SK-N-SH (cell line): ENCODE results near the gene NCKAP5.

ENCODE experiments used
- EZH2phosphoT487 ChIP-seq: fragments of 200-600 bp; sonication (generic); IDR thresholded peaks from 2 replicates; pipeline ENCODE4 v1.6.1; 2017; ENCODE audit warnings: low read depth, mixed run types, mild to moderate bottlenecking, antibody characterized with exemption, moderate library complexity, borderline replicate concordance
- FOSL2 ChIP-seq: IDR thresholded peaks from 2 replicates; pipeline ENCODE4 v1.4.0; 2012; ENCODE audit warnings: low read depth, mild to moderate bottlenecking, moderate library complexity, borderline replicate concordance
- MXI1 ChIP-seq: IDR thresholded peaks from 2 replicates; pipeline ENCODE4 v1.6.1; 2012; ENCODE audit warnings: mild to moderate bottlenecking, low read depth, low read length, improper control_type of control experiment
- POLR2AphosphoS5 ChIP-seq: IDR thresholded peaks from 2 replicates; pipeline ENCODE4 v1.6.1; 2012; ENCODE audit warnings: low read depth, low read length
- RFX5 ChIP-seq: IDR thresholded peaks from 2 replicates; pipeline ENCODE4 v1.6.1; 2012; ENCODE audit warnings: mild to moderate bottlenecking, improper control_type of control experiment, low read length
- SMC3 ChIP-seq: IDR thresholded peaks from 2 replicates; pipeline ENCODE4 v1.6.1; 2012; ENCODE audit warnings: low read depth, low read length, improper control_type of control experiment
- YY1 ChIP-seq: IDR thresholded peaks from 2 replicates; pipeline ENCODE4 v1.4.0; 2012; ENCODE audit warnings: low read depth, mild to moderate bottlenecking
- TF ChIP-seq, protein P1 (sequence below): IDR thresholded peaks from 2 replicates; pipeline ENCODE4 v1.4.0; 2012; ENCODE audit warnings: low read depth
- TF ChIP-seq, protein P2 (sequence below): fragments of 200-600 bp; sonication (generic); IDR thresholded peaks from 2 replicates; pipeline ENCODE4 v1.6.1; 2017; ENCODE audit warnings: antibody characterized with exemption, mild to moderate bottlenecking, moderate library complexity
- TF ChIP-seq, protein P3 (sequence below): IDR thresholded peaks from 2 replicates; pipeline ENCODE4 v1.6.1; 2012; ENCODE audit warnings: mild to moderate bottlenecking, low read depth, low read length, moderate library complexity

DNA sequence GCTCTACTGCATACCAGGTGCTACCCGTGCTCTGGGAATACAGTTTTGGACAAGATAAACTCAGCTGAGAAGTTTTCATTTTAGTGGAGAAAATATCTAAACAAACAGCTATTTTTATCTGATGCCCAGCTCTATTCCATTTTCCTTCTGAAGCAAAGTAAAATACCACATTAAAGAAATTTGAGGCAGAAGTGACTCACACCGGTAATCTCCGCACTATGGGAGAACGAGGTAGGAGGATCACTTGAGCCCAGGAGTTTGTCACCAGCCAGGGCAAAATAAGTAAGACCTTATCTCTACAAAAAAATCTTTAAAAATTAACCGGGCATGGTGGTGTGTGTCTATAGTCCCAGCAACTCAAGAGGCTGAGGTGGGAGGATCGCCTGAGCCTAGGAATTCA lies 482.1 kb downstream of the NCKAP5 start:
- TF ChIP-seq POLR2AphosphoS5 (no peak), FOSL2 (no peak), SMC3 (no peak), YY1 (no peak), EZH2phosphoT487 (no peak), RFX5 (no peak), MXI1 (no peak)
- TF ChIP-seq, protein P1, sequence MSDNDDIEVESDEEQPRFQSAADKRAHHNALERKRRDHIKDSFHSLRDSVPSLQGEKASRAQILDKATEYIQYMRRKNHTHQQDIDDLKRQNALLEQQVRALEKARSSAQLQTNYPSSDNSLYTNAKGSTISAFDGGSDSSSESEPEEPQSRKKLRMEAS = no peak
- TF ChIP-seq, protein P2, sequence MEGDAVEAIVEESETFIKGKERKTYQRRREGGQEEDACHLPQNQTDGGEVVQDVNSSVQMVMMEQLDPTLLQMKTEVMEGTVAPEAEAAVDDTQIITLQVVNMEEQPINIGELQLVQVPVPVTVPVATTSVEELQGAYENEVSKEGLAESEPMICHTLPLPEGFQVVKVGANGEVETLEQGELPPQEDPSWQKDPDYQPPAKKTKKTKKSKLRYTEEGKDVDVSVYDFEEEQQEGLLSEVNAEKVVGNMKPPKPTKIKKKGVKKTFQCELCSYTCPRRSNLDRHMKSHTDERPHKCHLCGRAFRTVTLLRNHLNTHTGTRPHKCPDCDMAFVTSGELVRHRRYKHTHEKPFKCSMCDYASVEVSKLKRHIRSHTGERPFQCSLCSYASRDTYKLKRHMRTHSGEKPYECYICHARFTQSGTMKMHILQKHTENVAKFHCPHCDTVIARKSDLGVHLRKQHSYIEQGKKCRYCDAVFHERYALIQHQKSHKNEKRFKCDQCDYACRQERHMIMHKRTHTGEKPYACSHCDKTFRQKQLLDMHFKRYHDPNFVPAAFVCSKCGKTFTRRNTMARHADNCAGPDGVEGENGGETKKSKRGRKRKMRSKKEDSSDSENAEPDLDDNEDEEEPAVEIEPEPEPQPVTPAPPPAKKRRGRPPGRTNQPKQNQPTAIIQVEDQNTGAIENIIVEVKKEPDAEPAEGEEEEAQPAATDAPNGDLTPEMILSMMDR = no peak
- TF ChIP-seq, protein P3, sequence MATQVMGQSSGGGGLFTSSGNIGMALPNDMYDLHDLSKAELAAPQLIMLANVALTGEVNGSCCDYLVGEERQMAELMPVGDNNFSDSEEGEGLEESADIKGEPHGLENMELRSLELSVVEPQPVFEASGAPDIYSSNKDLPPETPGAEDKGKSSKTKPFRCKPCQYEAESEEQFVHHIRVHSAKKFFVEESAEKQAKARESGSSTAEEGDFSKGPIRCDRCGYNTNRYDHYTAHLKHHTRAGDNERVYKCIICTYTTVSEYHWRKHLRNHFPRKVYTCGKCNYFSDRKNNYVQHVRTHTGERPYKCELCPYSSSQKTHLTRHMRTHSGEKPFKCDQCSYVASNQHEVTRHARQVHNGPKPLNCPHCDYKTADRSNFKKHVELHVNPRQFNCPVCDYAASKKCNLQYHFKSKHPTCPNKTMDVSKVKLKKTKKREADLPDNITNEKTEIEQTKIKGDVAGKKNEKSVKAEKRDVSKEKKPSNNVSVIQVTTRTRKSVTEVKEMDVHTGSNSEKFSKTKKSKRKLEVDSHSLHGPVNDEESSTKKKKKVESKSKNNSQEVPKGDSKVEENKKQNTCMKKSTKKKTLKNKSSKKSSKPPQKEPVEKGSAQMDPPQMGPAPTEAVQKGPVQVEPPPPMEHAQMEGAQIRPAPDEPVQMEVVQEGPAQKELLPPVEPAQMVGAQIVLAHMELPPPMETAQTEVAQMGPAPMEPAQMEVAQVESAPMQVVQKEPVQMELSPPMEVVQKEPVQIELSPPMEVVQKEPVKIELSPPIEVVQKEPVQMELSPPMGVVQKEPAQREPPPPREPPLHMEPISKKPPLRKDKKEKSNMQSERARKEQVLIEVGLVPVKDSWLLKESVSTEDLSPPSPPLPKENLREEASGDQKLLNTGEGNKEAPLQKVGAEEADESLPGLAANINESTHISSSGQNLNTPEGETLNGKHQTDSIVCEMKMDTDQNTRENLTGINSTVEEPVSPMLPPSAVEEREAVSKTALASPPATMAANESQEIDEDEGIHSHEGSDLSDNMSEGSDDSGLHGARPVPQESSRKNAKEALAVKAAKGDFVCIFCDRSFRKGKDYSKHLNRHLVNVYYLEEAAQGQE = no peak
